ENCODE results near the gene DEFB116.

- no peak for TF ChIP-seq POLR2A (IDR thresholded peaks at IDR 0.05)
- TF ChIP-seq, protein P1, sequence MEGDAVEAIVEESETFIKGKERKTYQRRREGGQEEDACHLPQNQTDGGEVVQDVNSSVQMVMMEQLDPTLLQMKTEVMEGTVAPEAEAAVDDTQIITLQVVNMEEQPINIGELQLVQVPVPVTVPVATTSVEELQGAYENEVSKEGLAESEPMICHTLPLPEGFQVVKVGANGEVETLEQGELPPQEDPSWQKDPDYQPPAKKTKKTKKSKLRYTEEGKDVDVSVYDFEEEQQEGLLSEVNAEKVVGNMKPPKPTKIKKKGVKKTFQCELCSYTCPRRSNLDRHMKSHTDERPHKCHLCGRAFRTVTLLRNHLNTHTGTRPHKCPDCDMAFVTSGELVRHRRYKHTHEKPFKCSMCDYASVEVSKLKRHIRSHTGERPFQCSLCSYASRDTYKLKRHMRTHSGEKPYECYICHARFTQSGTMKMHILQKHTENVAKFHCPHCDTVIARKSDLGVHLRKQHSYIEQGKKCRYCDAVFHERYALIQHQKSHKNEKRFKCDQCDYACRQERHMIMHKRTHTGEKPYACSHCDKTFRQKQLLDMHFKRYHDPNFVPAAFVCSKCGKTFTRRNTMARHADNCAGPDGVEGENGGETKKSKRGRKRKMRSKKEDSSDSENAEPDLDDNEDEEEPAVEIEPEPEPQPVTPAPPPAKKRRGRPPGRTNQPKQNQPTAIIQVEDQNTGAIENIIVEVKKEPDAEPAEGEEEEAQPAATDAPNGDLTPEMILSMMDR (IDR thresholded peaks at IDR 0.05) = no peak
These were observed 33.9 kb downstream of the DEFB116 start for GRCh38 chr20:31274441-31274840.

Measured in lower leg skin (tissue), 3 donors.